ENCODE results near the gene MAN1A2. TPM values are rescaled to one million over a fixed set of nuclear protein-coding genes. Genes with fewer than 3 reads are reported as not detected.

The MAN1A2 gene
- total and polyA plus RNA-seq, 10 of the 15 experiments (the other 5 are each of a cell fraction or from before 2014, with no cell fraction given), result 2.8 to 23.6 (median 16.0) TPM

DNA sequence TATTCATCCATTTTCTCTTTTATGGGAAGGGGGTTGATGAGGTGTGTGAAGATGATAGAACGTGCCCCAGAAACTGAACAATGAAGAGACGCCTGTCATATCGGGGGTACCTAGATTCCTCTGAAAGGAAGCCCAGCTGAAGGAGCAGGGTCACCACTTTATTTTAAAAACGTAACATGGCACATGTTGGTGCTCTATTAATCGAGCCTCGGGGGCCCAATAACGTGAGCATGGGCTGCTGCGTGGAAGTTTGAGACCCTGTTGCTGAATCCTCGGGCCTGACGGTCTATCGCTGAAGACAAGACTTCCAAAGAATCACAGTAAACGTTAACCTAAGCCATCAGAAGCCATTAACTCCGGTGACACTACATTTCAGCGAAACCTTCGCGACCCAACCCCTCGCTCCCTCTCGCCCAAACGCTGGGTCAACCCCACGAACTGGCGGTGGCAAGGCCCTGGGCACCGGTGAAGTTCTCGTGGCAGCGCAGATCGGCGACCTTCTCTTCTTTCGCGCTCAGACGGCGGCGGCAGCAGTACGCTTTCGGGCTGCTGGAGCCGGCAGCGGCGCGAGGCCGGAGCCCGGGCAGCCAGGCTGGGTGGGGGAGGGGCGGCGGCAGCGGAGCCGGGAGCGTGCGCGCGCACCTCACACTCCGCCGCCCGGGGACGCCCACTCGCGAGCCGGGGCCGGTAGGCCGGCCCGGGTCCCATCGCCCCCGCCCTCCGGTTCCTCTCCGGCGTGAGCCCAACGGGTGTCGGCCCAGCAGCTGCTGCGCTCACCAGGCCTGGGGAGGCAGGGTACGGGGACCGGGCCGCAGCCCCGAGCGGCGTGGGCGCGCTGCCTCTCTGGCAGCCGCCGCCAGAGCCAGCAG lies 838 bp upstream of the MAN1A2 start:
- Histone ChIP-seq H3K36me3 (ENCODE audit: control insufficient read depth in 2 of 2, insufficient read depth in 2 of 2, low read length in 1 of 2) (no peaks in the 10 kb centered on the region), H3K9ac (ENCODE audit: control insufficient read depth, insufficient read depth, low read length) (peak overlapping the region; percentile 96), H3K27me3 (replicated peaks in 1 of 2; ENCODE audit: control insufficient read depth in 2 of 2, insufficient read depth in 2 of 2, low read length in 1 of 2) (no peaks in the 10 kb centered on the region), H3K79me2 (ENCODE audit: control insufficient read depth, insufficient read depth, low read length) (peaks cover 50% of the 10 kb centered on the region), H2AFZ (ENCODE audit: control insufficient read depth, low read depth, low read length) (peak overlapping the region; percentile 92), H3K4me1 (ENCODE audit: control insufficient read depth, insufficient read depth, low read length) (peaks cover 20% of the 10 kb centered on the region), H3K4me2 (ENCODE audit: control insufficient read depth, insufficient read depth) (peak overlapping the region; percentile 79), H3K4me3 (peak overlapping the region; percentile 96), H3K27ac (ENCODE audit: control insufficient read depth, insufficient read depth) (peak overlapping the region; percentile 92), H4K20me1 (ENCODE audit: control insufficient read depth, insufficient read depth) (no peaks in the 10 kb centered on the region), H3K9me3 (replicated peaks; ENCODE audit: control insufficient read depth, insufficient read depth, low read length) (no peaks in the 10 kb centered on the region)
- in situ Hi-C loops (cut with MboI) (no loop called here), intact Hi-C loops (cut with micrococcal nuclease; ENCODE audit: unreplicated experiment) (loop anchor here (5.0 to 10.0 kb wide), 3 partner anchors 51 to 302 kb away; partner anchors contain the start of gene TTF2)
- SMC1A ChIA-PET (ENCODE audit: uncharacterized antibody, unreplicated experiment), result no interaction called here
- no peak for DNase-seq (ENCODE audit: low read depth, low spot score)
- RAD21 ChIA-PET (ENCODE audit: unreplicated experiment), result no interaction called here
- POLR2A ChIA-PET, result interaction anchor here (0.9 kb wide), 1 partner anchor 86 kb away, joined by 3 read pairs; no protein-coding TSS in a partner anchor
- TSS peak; percentile 93 for BruUV-seq (replicated peaks)
- no peak for FAIRE-seq
- ATAC-seq, result peak; percentile 60
- 1% methylated on average over 56 of the region's 75 CpGs for WGBS (ENCODE audit: insufficient coverage, insufficient replicate concordance, low lambda C conversion rate, missing lambda C conversion rate)
- CTCF ChIA-PET, result interaction anchor here (1.4 kb wide), 1 partner anchor 168 kb away, joined by 5 read pairs; no protein-coding TSS in a partner anchor
- TF ChIP-seq POU2F2 (IDR thresholded peaks at IDR 0.05; ENCODE audit: borderline replicate concordance, low read depth, low read length) (no peak), PRDM15 (CRISPR knock-in tag; IDR thresholded peaks at IDR 0.05) (no peak), ZNF622 (IDR thresholded peaks at IDR 0.05) (no peak), CHD1 (IDR thresholded peaks at IDR 0.05; ENCODE audit: low read depth, low read length) (no peak), POLR2A (IDR thresholded peaks at IDR 0.05; ENCODE audit: low read depth, low read length) (peak; percentile 93), SP1 (IDR thresholded peaks at IDR 0.05; ENCODE audit: low read depth, low read length) (no peak), MAX (IDR thresholded peaks at IDR 0.05; ENCODE audit: low read depth, low read length) (no peak), BHLHE40 (IDR thresholded peaks at IDR 0.05; ENCODE audit: borderline replicate concordance in 1 of 2, low read depth in 2 of 2, low read length in 1 of 2) (peak; percentile 25 to 76; a peak in 2 of 4 replicates), ZNF24 (IDR thresholded peaks at IDR 0.05) (0 out of 2 replicates have a peak, but pooled peaks have one; percentile 6), NR2C1 (IDR thresholded peaks at IDR 0.05) (no peak), IKZF2 (IDR thresholded peaks at IDR 0.05) (no peak), HDAC6 (IDR thresholded peaks at IDR 0.05; ENCODE audit: unreplicated experiment) (peak; percentile 32), NRF1 (conservative IDR thresholded peaks at IDR 0.05; ENCODE audit: low read depth, low read length) (peak; percentile 22; the same call in 1 of the 2 replicates), SIX5 (IDR thresholded peaks at IDR 0.05; ENCODE audit: low read depth, low read length, severe bottlenecking) (no peak), SPI1 (IDR thresholded peaks at IDR 0.05; ENCODE audit: borderline replicate concordance, insufficient read depth, low read depth, low read length) (no peak), ZSCAN29 (IDR thresholded peaks at IDR 0.05) (0 out of 2 replicates have a peak, but pooled peaks have one; percentile 43), RELA (IDR thresholded peaks at IDR 0.05; ENCODE audit: borderline replicate concordance, partially characterized antibody) (peak; percentile 14), ASH2L (IDR thresholded peaks at IDR 0.05; ENCODE audit: borderline replicate concordance, low read depth) (0 out of 2 replicates have a peak, but pooled peaks have one; percentile 24), YY1 (IDR thresholded peaks at IDR 0.05; ENCODE audit: low read depth, low read length) (no peak; the same call in none of the 2 replicates), BCL11A (IDR thresholded peaks at IDR 0.05; ENCODE audit: low read depth, low read length) (no peak)
- TF ChIP-seq, protein P1, sequence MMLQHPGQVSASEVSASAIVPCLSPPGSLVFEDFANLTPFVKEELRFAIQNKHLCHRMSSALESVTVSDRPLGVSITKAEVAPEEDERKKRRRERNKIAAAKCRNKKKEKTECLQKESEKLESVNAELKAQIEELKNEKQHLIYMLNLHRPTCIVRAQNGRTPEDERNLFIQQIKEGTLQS (IDR thresholded peaks at IDR 0.05; ENCODE audit: borderline replicate concordance, extremely low read depth, low read depth, low read length), result no peak
